DMS114 treated with DMSO at 0.1 percent for 48 hours (cell line): ENCODE measurements around the gene SLC18A2.

Experiments
- DNase-seq: peaks from one replicate; lab custom pipeline; 2025; ENCODE audit not compliant: unreplicated experiment; lab: John Stamatoyannopoulos, UW

The SLC18A2 gene

GRCh38 chr10:117306674-117307073, 65.8 kb downstream of the SLC18A2 start:
- DNase-seq, result no peak

GRCh38 chr10:117311261-117311660, 70.3 kb downstream of the SLC18A2 start:
- DNase-seq, result no peak

- no peak for DNase-seq
Observed at GRCh38 chr10:117312430-117312829, 71.5 kb downstream of the SLC18A2 start.

GRCh38 chr10:117313641-117314040, 72.7 kb downstream of the SLC18A2 start:
- no peak for DNase-seq

GRCh38 chr10:117316701-117317100, 75.8 kb downstream of the SLC18A2 start:
- DNase-seq, result no peak

- DNase-seq, result peak; percentile 28
Observed at GRCh38 chr10:117318909-117319308, 78.0 kb downstream of the SLC18A2 start.

GRCh38 chr10:117320050-117320665, 79.2 kb downstream of the SLC18A2 start:
- DNase-seq, result peak; percentile 7

GRCh38 chr10:117322260-117322659, 81.3 kb downstream of the SLC18A2 start:
- no peak for DNase-seq

GRCh38 chr10:117324367-117324766, 83.5 kb downstream of the SLC18A2 start:
- no peak for DNase-seq

- no peak for DNase-seq
Observed at GRCh38 chr10:117327262-117327661, 86.3 kb downstream of the SLC18A2 start.
